GM12872 (cell line): Measurements from ENCODE around the gene CXCL6.

Experiments used
- CTCF ChIP-seq: IDR thresholded peaks from 3 replicates; pipeline ENCODE4 v1.5.1; 2011; ENCODE audit warnings: low read depth, mild to moderate bottlenecking, low read length, moderate library complexity; ENCODE audit not compliant: insufficient read depth

CXCL6 gene

GRCh38 chr4:73823760-73824159, 12.7 kb upstream of the CXCL6 start:
- TF ChIP-seq CTCF: no peak

- no peak for TF ChIP-seq CTCF
Measured at GRCh38 chr4:73828956-73829355, 7.5 kb upstream of the CXCL6 start.

DNA sequence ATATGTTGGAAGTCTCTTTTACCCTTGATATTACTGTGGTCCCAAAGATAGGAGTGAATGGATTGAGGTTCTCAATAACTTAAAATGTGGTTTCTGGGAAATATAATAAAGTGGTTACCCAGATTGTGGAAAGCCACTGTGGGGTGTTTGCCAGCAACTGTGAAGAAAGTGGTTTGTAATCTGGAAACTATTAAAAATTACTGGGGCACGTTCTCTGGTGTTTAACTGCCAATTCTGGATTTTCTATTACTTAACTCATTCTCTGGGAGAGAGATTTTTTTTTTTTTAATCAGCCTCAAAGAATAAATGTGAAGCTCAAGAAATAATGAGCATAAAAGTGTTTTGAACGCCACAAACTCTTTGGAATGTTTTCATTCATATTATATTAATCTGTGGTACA, 4.9 kb upstream of the CXCL6 start:
- no peak for TF ChIP-seq CTCF

- TF ChIP-seq CTCF: no peak
Measured at GRCh38 chr4:73832651-73833237, 3.7 kb upstream of the CXCL6 start.

GRCh38 chr4:73839071-73839470, 2.6 kb downstream of the CXCL6 start:
- no peak for TF ChIP-seq CTCF

DNA sequence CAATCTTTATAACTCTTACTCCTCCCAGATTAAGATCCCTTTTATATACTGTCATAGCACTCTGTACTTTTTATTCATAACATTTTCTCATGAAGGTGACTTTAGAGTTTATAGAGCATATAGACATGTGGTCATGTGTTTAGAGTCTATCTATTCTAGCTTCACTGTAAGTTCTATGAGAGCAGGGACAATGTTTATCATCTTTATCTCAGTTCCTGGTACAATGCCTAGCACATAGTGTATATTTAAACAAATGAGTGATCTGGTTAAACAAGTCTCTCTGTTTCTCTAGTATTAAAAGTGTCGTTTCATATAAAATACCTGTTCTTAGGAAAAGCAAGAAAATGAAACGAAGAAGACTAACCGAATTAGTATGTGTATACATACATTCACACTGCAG, 3.2 kb downstream of the CXCL6 start:
- no peak for TF ChIP-seq CTCF

DNA sequence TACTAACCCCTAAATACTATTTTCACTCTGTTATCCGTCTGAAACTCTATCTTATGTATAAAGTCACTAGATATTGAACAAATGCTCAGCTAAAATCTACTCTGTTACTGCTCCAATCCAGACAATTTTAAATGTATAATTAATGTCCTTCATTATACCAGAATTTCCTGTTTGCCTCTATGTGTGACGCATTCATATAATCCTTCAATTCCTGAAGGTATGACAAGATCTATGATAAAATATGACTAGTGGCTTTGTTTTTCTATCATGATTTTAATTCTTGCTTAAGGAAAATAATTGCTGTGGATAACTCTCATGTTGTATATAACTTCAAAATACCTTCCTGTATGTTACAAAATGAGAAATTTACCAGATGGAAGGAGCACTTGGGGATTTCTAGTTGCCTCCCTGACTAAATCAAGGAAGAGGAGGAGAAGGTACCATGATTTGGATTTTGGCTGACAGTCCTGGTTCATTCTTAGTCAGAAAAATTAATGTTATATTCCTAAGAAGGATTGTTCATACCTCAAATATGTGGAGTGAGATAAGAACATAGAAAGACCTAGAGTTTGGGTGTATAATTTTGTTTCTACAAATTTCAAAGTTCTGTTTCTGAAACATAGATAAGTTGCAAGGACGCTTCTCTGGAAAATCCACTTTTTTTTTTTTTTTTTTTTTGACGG, 4.9 kb downstream of the CXCL6 start:
- TF ChIP-seq CTCF: no peak
